GM12874 (cell line): ENCODE data around the gene NME9.
A peak's percentile ranks its signal among the peaks of the same experiment; 100 is the strongest.

Source experiments
- CTCF ChIP-seq: IDR thresholded peaks from 2 replicates; pipeline ENCODE4 v1.5.1; 2011; ENCODE audit warnings: low read depth, mild to moderate bottlenecking, control low read depth, low read length, moderate library complexity; ENCODE audit not compliant: insufficient read depth

The NME9 gene

DNA sequence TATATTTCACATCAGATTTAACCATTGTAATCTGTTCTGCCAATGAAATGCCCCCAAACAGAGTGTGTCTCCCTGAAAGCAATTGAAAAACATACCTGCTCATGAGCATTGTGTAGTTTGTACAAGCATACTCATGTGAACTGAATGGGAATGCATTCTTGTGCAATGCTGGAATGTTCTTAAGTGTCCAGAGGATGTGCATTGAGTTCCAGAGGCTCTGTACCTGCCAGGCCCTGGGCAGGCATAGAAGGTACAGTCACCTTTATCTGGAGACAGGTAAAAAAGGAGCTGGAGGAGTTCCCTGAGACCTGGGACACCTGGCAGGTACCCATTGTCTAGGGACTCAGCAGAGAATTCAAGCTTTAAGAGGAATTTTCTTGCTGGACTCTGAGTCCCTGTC, 21.5 kb upstream of the NME9 start:
- TF ChIP-seq CTCF, result no peak

DNA sequence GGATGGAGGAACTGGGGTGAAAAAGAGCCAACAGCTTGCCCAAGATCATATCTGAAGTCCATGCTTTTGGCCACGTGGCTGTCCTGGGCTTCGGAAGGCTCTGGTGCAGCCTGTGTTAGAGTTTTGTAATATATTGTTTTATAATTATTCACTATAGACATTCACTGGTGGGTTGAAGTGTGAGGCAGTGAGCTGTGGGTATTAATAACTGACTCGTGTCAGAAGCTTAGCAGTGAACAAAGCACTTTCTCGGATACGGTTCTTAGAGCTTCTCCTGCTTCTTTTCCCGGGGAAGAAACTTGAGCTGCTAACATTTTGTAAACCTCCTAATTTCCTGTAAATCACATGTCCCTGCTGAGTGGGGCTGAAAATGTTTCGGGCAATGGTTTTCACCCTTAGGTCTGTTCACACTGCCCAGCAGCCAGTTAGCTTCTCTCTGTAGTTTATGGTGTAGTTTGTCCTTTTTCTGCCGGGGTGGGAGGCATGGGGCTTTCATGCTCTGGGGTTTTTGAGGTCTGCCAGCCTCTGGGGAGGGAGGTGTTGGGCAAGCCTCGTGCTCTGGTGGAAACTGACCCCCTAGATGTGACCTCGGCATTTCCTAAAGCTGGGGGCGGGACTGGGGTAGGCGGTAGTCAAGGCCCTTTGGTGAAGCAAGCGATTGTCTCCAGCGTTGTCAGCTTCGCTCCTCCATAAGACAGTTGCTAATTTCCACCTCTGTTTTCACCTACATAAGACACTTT, 20.4 kb upstream of the NME9 start:
- no peak for TF ChIP-seq CTCF

DNA sequence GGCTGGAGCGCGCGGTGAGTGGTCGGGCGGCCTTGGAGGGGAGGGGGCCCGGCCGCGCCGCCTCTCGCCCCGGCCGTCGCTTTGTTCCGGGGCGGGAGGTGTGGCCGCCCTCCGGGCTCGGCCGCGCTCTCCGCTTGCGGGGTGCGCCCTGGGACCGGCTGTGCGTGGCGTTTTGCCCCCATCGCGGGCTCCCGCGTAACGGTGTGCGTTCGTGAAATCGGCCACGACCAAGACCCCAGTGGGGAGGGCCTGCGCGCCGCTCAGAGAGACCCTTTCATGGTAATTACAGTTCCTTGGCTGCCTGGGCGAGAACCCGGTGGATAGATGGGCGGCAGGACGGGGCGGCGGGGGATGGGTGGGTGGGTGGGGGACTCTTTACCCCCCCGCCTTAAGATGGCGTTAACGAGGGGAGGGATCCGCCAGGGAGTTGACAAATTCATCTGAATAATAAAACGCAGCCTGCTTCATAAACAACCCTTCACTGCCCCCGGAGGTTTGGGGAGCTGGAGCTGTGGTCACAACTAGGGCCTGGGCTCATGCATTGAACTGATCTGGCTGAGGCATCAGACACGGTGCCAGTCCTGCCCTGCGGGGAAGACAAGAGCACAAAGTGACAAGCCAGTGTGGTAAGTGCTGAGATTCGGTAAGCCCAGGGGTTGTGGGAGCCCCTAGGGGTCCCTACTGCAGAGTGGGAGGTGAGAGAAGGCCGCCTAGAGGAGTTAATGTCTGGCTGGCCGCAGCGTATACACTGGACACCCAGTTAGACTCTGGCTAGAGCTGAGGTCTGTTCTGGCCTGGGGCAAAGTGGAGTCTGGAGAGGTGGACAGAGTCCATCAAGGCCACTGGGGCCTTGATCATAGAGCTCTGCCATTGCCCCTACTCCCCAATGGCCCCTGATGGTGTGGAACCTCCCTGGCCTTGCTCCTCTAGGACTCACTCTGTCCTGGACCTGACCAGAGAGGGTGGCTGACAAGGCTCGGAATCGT, 19.4 kb upstream of the NME9 start:
- TF ChIP-seq CTCF, result no peak

GRCh38 chr3:138347960-138348753, 18.5 kb upstream of the NME9 start, which contains the start of gene MRAS:
MRAS (plus strand) TSS chr3:138348579; CDS start chr3:138372884, 24,305 bp downstream.
- TF ChIP-seq CTCF, result peak; percentile 23; the same call in 1 of the 2 replicates

GRCh38 chr3:138344754-138345153, 15.1 kb upstream of the NME9 start:
- no peak for TF ChIP-seq CTCF

GRCh38 chr3:138340511-138340910, 10.9 kb upstream of the NME9 start:
- TF ChIP-seq CTCF, result no peak

DNA sequence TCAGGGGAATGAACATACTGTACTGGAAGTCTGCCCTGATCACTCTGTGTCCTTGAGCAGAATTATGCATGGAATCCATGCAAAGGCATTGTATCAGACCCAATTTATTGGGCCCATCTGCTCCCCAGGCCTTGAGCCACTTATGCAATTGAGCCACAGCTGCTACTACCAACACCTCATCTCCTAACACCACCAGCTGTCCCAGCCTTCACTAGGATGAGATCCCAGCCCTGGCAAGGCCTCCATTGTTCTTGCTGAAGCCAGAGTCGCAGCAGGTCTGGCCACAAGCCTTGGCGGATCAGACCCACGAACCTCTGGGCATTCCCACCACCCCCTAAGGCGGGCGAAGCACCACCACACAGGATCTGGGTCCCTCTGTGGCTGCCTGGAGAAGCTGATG, 9.2 kb upstream of the NME9 start:
- no peak for TF ChIP-seq CTCF
